Hematopoietic multipotent progenitor cell treated with erythropoietin and hydrocortisone succinate and interleukin-3 and kit ligand, for 8 days (in vitro differentiated cells): Measurements from ENCODE around the gene IFT52.

Experiments
- DNase-seq: peaks from one replicate; pipeline ENCODE4 v3.0.0-alpha.2; 2015

The IFT52 gene

GRCh38 chr20:43590392-43591303 is at the start of gene IFT52:
Gene IFT52, plus strand, starts transcription at chr20:43590937. Its CDS starts 3,762 bp downstream, at chr20:43594699.
- peak; percentile 94 for DNase-seq

- DNase-seq: no peak
Measured at GRCh38 chr20:43541214-43541613, 49.5 kb upstream of the IFT52 start.

GRCh38 chr20:43542161-43542560 is 48.6 kb upstream of the IFT52 start:
- DNase-seq: peak; percentile 54

GRCh38 chr20:43542674-43543073 is 48.1 kb upstream of the IFT52 start:
- DNase-seq: no peak

- DNase-seq: no peak
Measured at GRCh38 chr20:43543138-43543537, 47.6 kb upstream of the IFT52 start.

GRCh38 chr20:43544501-43544900 is 46.2 kb upstream of the IFT52 start:
- DNase-seq: no peak

- no peak for DNase-seq
Measured at GRCh38 chr20:43545837-43546578, 44.7 kb upstream of the IFT52 start.

- no peak for DNase-seq
Measured at GRCh38 chr20:43548273-43548880, 42.4 kb upstream of the IFT52 start.

GRCh38 chr20:43549416-43550065 is 41.2 kb upstream of the IFT52 start:
- no peak for DNase-seq

- no peak for DNase-seq
Measured at GRCh38 chr20:43550456-43550855, 40.3 kb upstream of the IFT52 start.

- no peak for DNase-seq
Measured at GRCh38 chr20:43554369-43554768, 36.4 kb upstream of the IFT52 start.

GRCh38 chr20:43558412-43559146 is 32.2 kb upstream of the IFT52 start, which contains the start of gene SGK2:
Gene SGK2, plus strand, starts transcription at chr20:43559027. Its CDS starts 7,469 bp downstream, at chr20:43566496.
- DNase-seq: no peak

GRCh38 chr20:43559147-43559987 is 31.4 kb upstream of the IFT52 start:
- no peak for DNase-seq

GRCh38 chr20:43560974-43561373 is 29.8 kb upstream of the IFT52 start:
- no peak for DNase-seq

- peak; percentile 68 for DNase-seq
Measured at GRCh38 chr20:43563429-43563828, 27.3 kb upstream of the IFT52 start.

- no peak for DNase-seq
Measured at GRCh38 chr20:43563991-43564390, 26.7 kb upstream of the IFT52 start.

GRCh38 chr20:43564455-43564854 is 26.3 kb upstream of the IFT52 start:
- no peak for DNase-seq

GRCh38 chr20:43564993-43565757 is 25.6 kb upstream of the IFT52 start:
- DNase-seq: no peak

GRCh38 chr20:43565758-43566104 is 25.0 kb upstream of the IFT52 start:
- DNase-seq: no peak

- no peak for DNase-seq
Measured at GRCh38 chr20:43567477-43567876, 23.3 kb upstream of the IFT52 start.

GRCh38 chr20:43568706-43569105 is 22.0 kb upstream of the IFT52 start:
- no peak for DNase-seq
